ENCODE data around the gene SPDYE4. TPM values are rescaled to one million over a fixed set of nuclear protein-coding genes. Genes with fewer than 3 reads are reported as not detected.

Gene SPDYE4
- total RNA-seq, 1 donor from 2014 or later = not detected

DNA sequence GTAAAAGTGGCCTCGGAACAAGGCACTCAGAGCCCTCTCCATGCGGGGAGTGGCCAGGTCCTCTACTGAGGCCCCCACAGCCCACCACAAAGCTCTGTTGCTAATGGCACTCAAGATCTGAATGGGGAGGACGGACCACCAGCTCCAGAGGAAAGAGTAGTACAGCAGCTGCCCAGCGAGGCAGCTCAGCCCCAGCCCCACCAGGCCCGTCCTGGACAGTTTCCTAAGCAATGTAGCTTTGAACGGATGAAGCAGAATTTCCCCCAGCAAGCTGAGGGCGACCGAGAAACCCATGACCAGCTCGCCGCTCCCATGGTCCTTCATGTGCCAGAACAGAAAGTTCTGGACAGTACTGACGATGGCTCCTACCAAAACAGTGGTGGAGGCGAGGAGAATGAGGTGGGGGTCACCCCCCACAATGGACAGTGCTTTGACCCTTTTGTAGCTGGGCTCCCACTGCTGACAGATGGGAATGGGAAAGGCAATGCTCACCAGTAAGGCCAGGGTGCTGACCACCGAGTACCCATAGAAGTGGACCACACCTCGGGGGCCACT is 39.4 kb upstream of the SPDYE4 start:
- peaks cover 12% of the 10 kb centered on the region for H3K4me1 Mint-ChIP-seq (ENCODE audit: low read depth)
- no peak overlapping the region for H3K4me3 Mint-ChIP-seq (ENCODE audit: unreplicated experiment)
- TF ChIP-seq, protein P1, sequence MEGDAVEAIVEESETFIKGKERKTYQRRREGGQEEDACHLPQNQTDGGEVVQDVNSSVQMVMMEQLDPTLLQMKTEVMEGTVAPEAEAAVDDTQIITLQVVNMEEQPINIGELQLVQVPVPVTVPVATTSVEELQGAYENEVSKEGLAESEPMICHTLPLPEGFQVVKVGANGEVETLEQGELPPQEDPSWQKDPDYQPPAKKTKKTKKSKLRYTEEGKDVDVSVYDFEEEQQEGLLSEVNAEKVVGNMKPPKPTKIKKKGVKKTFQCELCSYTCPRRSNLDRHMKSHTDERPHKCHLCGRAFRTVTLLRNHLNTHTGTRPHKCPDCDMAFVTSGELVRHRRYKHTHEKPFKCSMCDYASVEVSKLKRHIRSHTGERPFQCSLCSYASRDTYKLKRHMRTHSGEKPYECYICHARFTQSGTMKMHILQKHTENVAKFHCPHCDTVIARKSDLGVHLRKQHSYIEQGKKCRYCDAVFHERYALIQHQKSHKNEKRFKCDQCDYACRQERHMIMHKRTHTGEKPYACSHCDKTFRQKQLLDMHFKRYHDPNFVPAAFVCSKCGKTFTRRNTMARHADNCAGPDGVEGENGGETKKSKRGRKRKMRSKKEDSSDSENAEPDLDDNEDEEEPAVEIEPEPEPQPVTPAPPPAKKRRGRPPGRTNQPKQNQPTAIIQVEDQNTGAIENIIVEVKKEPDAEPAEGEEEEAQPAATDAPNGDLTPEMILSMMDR (IDR thresholded peaks at IDR 0.05) = no peak
- DNase-seq (ENCODE audit: low spot score) = no peak
- no peak overlapping the region for H3K27ac Mint-ChIP-seq (ENCODE audit: unreplicated experiment)
- H3K36me3 Mint-ChIP-seq (ENCODE audit: low read depth) = peaks cover under 1% of the 10 kb centered on the region
- no peaks in the 10 kb centered on the region for H3K9me3 Mint-ChIP-seq (ENCODE audit: low read depth)
- no peaks in the 10 kb centered on the region for H3K27me3 Mint-ChIP-seq (ENCODE audit: low read depth)

DNA sequence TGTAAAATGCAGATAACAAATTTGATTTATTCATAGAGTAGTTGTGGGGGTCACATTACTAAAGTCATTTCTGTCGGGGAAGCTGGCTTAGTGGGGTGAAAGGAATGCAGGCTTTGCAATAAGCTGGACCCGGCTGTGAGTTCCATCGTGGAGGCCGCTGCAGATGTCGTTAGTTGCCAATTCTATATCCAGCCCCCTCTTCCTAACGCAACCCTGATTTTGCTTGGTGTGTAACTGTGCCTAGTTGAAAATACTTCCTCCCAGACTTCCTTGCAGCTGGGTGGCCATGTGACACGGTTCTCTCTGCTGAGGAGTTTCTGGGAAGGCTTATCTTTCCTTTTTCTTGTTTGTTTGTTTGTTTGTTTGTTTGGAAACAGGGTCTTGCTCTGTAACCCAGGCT is 36.3 kb upstream of the SPDYE4 start:
- TF ChIP-seq, protein P1 (IDR thresholded peaks at IDR 0.05) = no peak

DNA sequence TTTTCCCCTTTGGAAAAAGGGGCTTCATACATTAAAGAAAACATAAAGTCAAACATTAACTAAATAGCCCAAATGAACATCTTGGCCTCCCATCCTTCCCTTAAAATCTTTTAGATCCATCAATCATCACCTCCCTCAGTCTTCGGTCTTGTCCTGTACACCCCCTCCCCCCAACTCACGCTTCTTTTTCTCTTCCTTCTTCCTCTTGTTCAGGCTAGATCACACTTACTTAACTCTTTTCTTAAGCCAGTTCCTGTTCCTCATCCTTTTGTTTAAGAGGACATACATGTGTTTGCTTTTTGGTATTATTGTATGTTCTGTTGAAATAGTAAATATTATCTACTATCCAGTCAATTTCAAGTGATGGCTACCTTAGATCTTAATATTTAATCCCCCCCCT is 35.3 kb upstream of the SPDYE4 start:
- H3K27ac Mint-ChIP-seq (ENCODE audit: unreplicated experiment) = no peak overlapping the region
- peaks cover 3% of the 10 kb centered on the region for H3K4me1 Mint-ChIP-seq (ENCODE audit: low read depth)
- peaks cover 4% of the 10 kb centered on the region for H3K36me3 Mint-ChIP-seq (ENCODE audit: low read depth)
- no peaks in the 10 kb centered on the region for H3K27me3 Mint-ChIP-seq (ENCODE audit: low read depth)
- H3K9me3 Mint-ChIP-seq (ENCODE audit: low read depth) = peaks cover 6% of the 10 kb centered on the region
- TF ChIP-seq, protein P1 (IDR thresholded peaks at IDR 0.05) = no peak
- no peak overlapping the region for H3K4me3 Mint-ChIP-seq (ENCODE audit: unreplicated experiment)
- no peak for DNase-seq (ENCODE audit: low spot score)

More for the DNA sequence above, 36.3 kb upstream of the SPDYE4 start:
- Mint-ChIP-seq H3K36me3 (ENCODE audit: low read depth) (peaks cover 4% of the 10 kb centered on the region), H3K27me3 (ENCODE audit: low read depth) (no peaks in the 10 kb centered on the region), H3K27ac (ENCODE audit: unreplicated experiment) (no peak overlapping the region), H3K4me3 (ENCODE audit: unreplicated experiment) (no peak overlapping the region), H3K9me3 (ENCODE audit: low read depth) (peaks cover 6% of the 10 kb centered on the region), H3K4me1 (ENCODE audit: low read depth) (peaks cover 9% of the 10 kb centered on the region)
- no peak for DNase-seq (ENCODE audit: low spot score)

- H3K4me1 Mint-ChIP-seq (ENCODE audit: low read depth) = no peaks in the 10 kb centered on the region
- DNase-seq (ENCODE audit: low spot score) = no peak
- TF ChIP-seq, protein P1 (IDR thresholded peaks at IDR 0.05) = no peak
- peaks cover 6% of the 10 kb centered on the region for H3K9me3 Mint-ChIP-seq (ENCODE audit: low read depth)
- no peak overlapping the region for H3K4me3 Mint-ChIP-seq (ENCODE audit: unreplicated experiment)
- H3K27ac Mint-ChIP-seq (ENCODE audit: unreplicated experiment) = no peak overlapping the region
- no peaks in the 10 kb centered on the region for H3K27me3 Mint-ChIP-seq (ENCODE audit: low read depth)
- peaks cover 4% of the 10 kb centered on the region for H3K36me3 Mint-ChIP-seq (ENCODE audit: low read depth)
Measured at GRCh38 chr17:8792646-8793045, 34.3 kb upstream of the SPDYE4 start.

DNA sequence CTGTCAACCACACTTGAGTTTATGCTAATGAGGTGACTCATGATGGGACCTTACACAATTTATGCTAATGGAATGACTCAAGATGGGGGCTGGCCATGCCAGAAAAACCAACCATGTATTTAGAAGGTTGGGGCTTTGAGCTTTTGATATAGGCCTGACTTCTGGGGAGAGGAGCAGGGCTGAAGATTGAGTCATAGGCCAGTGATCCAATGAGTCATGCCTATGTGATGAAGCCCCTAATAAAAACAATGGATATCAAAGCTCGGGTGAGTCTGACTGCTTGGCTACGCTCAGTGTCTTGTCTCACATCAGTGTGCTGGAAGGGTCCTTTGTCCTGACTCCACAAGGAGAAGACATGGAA is 33.5 kb upstream of the SPDYE4 start:
- Mint-ChIP-seq H3K9me3 (ENCODE audit: low read depth) (peaks cover 6% of the 10 kb centered on the region), H3K4me1 (ENCODE audit: low read depth) (no peaks in the 10 kb centered on the region), H3K27ac (ENCODE audit: unreplicated experiment) (no peak overlapping the region), H3K27me3 (ENCODE audit: low read depth) (no peaks in the 10 kb centered on the region), H3K4me3 (ENCODE audit: unreplicated experiment) (no peak overlapping the region), H3K36me3 (ENCODE audit: low read depth) (peaks cover 4% of the 10 kb centered on the region)
- TF ChIP-seq, protein P1 (IDR thresholded peaks at IDR 0.05) = no peak
- no peak for DNase-seq (ENCODE audit: low spot score)
